ENCODE results near the gene GLE1.
"Not testable (repeated sequence)": the region's sequence is repeated elsewhere in the genome, so short reads cannot be mapped to it uniquely, and the experiment has no call there.

GLE1 gene

GRCh38 chr9:128552744-128553440 is 48.4 kb downstream of the GLE1 start:
- DNase-seq: no peak

- peak; percentile 66 for DNase-seq
Observed at GRCh38 chr9:128553728-128554127, 49.2 kb downstream of the GLE1 start.

- peak; percentile 95 for DNase-seq
Observed at GRCh38 chr9:128554155-128554862, 49.8 kb downstream of the GLE1 start.

- peak; percentile 86 for DNase-seq
Observed at GRCh38 chr9:128555180-128555721, 50.7 kb downstream of the GLE1 start.

- DNase-seq: no peak
Observed at GRCh38 chr9:128556276-128556675, 51.8 kb downstream of the GLE1 start.

- no peak for DNase-seq
Observed at GRCh38 chr9:128556926-128557634, 52.6 kb downstream of the GLE1 start.

GRCh38 chr9:128558431-128559310 is 54.2 kb downstream of the GLE1 start:
- peak; percentile 89 for DNase-seq

- DNase-seq: no peak
Observed at GRCh38 chr9:128565578-128565977, 61.1 kb downstream of the GLE1 start.

- DNase-seq: no peak
Observed at GRCh38 chr9:128568470-128569078, 64.1 kb downstream of the GLE1 start.

- DNase-seq: peak; percentile 13
Observed at GRCh38 chr9:128575469-128575868, 71.0 kb downstream of the GLE1 start.

- DNase-seq: peak; percentile 14
Observed at GRCh38 chr9:128575916-128576315, 71.4 kb downstream of the GLE1 start.

- no peak for DNase-seq
Observed at GRCh38 chr9:128577206-128577605, 72.7 kb downstream of the GLE1 start.

- no peak for DNase-seq
Observed at GRCh38 chr9:128579194-128579593, 74.7 kb downstream of the GLE1 start.

GRCh38 chr9:128580731-128581130 is 76.2 kb downstream of the GLE1 start:
- DNase-seq: no peak

GRCh38 chr9:128585155-128585554 is 80.6 kb downstream of the GLE1 start:
- not testable (repeated sequence) for DNase-seq

- not testable (repeated sequence) for DNase-seq
Observed at GRCh38 chr9:128586934-128587333, 82.4 kb downstream of the GLE1 start.

- no peak for DNase-seq
Observed at GRCh38 chr9:128587453-128587852, 82.9 kb downstream of the GLE1 start.

GRCh38 chr9:128588581-128589233 is 84.2 kb downstream of the GLE1 start:
- no peak for DNase-seq

All from EL (cell line).